Lung (tissue), 12 donors: ENCODE results near the gene ERO1B. TPM values are rescaled to one million over a fixed set of nuclear protein-coding genes. Genes with fewer than 3 reads are reported as not detected.

Experiments
- ATAC-seq: fragments of 200-7000 bp; cut with Tn5 transposase; one replicate; pipeline ENCODE4 v1.9.1; 2020; ENCODE audit warnings: moderate number of reproducible peaks; ENCODE audit not compliant: insufficient read depth, low FRiP score
- DNase-seq, 3 donors: peaks; one replicate each; pipeline ENCODE4 v3.0.0-alpha.2; 2013 to 2017
- H3K27ac ChIP-seq, 2 donors: one replicate each; pipeline ENCODE4 v1.5.1; 2013; ENCODE audit warnings: mild to moderate bottlenecking in 2 of 2, moderate library complexity in 2 of 2, control low read depth in 1 of 2, inconsistent platforms in 1 of 2, low read depth in 1 of 2, low read length in 1 of 2
- H3K27me3 ChIP-seq, 3 donors: one replicate each; pipeline ENCODE4 v1.5.1; 2013; ENCODE audit warnings: low read length in 2 of 3; ENCODE audit not compliant: control insufficient read depth in 3 of 3, insufficient read depth in 3 of 3
- H3K36me3 ChIP-seq, 4 donors: one replicate each; pipeline ENCODE4 v1.5.1; 2013; ENCODE audit warnings: low read length in 4 of 4, mild to moderate bottlenecking in 1 of 4, moderate library complexity in 1 of 4; ENCODE audit not compliant: control insufficient read depth in 4 of 4, insufficient read depth in 4 of 4
- H3K4me1 ChIP-seq, 5 donors: one replicate each; pipeline ENCODE4 v1.5.1; 2013; ENCODE audit warnings: low read length in 5 of 5, mild to moderate bottlenecking in 2 of 5, moderate library complexity in 1 of 5; ENCODE audit not compliant: control insufficient read depth in 5 of 5, insufficient read depth in 5 of 5
- H3K4me3 ChIP-seq: one replicate; pipeline ENCODE4 v1.5.1; 2013; ENCODE audit warnings: mild to moderate bottlenecking, control low read depth, moderate library complexity
- H3K9ac ChIP-seq, 2 donors: one replicate each; pipeline ENCODE4 v1.5.1; 2013; ENCODE audit warnings: low read length in 2 of 2, control low read depth in 1 of 2; ENCODE audit not compliant: insufficient read depth in 1 of 2
- H3K9me3 ChIP-seq, 4 donors: one replicate each; pipeline ENCODE4 v1.5.1; 2013; ENCODE audit warnings: low read length in 3 of 4, mild to moderate bottlenecking in 1 of 4, moderate library complexity in 1 of 4; ENCODE audit not compliant: control insufficient read depth in 4 of 4, insufficient read depth in 3 of 4
- WGBS, 2 donors: extraction: QIAGEN DNeasy Blood & Tissue Kit; methylation state at CpG; one replicate each; pipeline ENCODE4 v1.1.7; 2013; 5-methylcytosine and 5-hydroxymethylcytosine counted together
- polyA plus RNA-seq, 2 donors: library from polyadenylated mRNA; stranded (reverse); fragments of 200-250 nt; gene quantifications; one replicate each; pipeline ENCODE4 v1.2.1, GENCODE V29; 2013
- total RNA-seq, 2 donors: library from RNA; depleted of rRNA in 1 of 2; stranded (reverse); fragments of >200 nt in 1 of 2; gene quantifications; one replicate each; pipeline ENCODE4 v1.2.1, GENCODE V29; 2014 to 2021
- TF ChIP-seq, protein P1 (sequence below): IDR thresholded peaks from 2 replicates; pipeline ENCODE4 v1.5.1; 2012; ENCODE audit warnings: mild to moderate bottlenecking; ENCODE audit errors: control extremely low read depth, extremely low read depth
- donor health status: control.
- donor health status: control.
- donor health status: Bipolar disorder and iron deficiency.
- donor health status: healthy.
- donor health status: DM: yes; HTN: yes; CAD: no.

Gene ERO1B
- total and polyA plus RNA-seq, 4 donors = 2.7 to 15.3 (median 4.6) TPM

GRCh38 chr1:236209713-236210112 lies 72.0 kb downstream of the ERO1B start:
- Histone ChIP-seq H3K27me3 (no peaks in the 10 kb centered on the region), H3K9ac (no peak overlapping the region), H3K27ac (no peak overlapping the region), H3K36me3 (peaks cover 0 to 6% (median 2%) of the 10 kb centered on the region in 4 donors), H3K9me3 (no peaks in the 10 kb centered on the region), H3K4me3 (no peak overlapping the region), H3K4me1 (peaks cover 0 to 9% (median 5%) of the 10 kb centered on the region in 5 donors)
- TF ChIP-seq, protein P1, sequence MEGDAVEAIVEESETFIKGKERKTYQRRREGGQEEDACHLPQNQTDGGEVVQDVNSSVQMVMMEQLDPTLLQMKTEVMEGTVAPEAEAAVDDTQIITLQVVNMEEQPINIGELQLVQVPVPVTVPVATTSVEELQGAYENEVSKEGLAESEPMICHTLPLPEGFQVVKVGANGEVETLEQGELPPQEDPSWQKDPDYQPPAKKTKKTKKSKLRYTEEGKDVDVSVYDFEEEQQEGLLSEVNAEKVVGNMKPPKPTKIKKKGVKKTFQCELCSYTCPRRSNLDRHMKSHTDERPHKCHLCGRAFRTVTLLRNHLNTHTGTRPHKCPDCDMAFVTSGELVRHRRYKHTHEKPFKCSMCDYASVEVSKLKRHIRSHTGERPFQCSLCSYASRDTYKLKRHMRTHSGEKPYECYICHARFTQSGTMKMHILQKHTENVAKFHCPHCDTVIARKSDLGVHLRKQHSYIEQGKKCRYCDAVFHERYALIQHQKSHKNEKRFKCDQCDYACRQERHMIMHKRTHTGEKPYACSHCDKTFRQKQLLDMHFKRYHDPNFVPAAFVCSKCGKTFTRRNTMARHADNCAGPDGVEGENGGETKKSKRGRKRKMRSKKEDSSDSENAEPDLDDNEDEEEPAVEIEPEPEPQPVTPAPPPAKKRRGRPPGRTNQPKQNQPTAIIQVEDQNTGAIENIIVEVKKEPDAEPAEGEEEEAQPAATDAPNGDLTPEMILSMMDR = no peak
- DNase-seq = no peak
- ATAC-seq = no peak

- DNase-seq = no peak
- H3K4me1 ChIP-seq = peaks cover 0 to 9% (median 5%) of the 10 kb centered on the region in 5 donors
- 62 to 67% methylated on average over 2 of the region's 2 CpGs for WGBS, 2 donors
- no peak for ATAC-seq
- H3K27ac ChIP-seq = no peak overlapping the region
- no peak overlapping the region for H3K4me3 ChIP-seq
- no peak overlapping the region for H3K9ac ChIP-seq
- no peaks in the 10 kb centered on the region for H3K9me3 ChIP-seq
- TF ChIP-seq, protein P1 = no peak
- no peaks in the 10 kb centered on the region for H3K27me3 ChIP-seq
- peaks cover 0 to 6% (median 2%) of the 10 kb centered on the region in 4 donors for H3K36me3 ChIP-seq
Observed at GRCh38 chr1:236209185-236209584, 72.6 kb downstream of the ERO1B start.

DNA sequence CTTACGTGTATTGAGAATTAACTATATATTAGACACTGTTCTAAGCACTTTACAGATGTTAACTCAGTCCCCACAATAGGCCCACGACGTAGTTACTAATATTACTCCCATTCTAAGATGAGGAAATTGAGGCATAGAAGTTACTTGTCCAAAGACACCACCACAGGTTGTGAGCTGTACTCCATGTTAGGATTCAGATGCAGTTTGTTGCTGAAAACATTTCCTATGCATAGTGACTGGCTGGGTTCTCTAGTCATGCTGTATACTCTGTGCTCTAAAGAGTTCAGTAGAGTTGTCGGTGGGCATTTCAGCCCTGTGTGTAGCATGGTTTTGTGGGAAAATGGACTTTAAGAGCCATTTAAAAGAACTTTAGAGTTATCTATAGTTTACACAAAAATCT lies 74.2 kb downstream of the ERO1B start:
- WGBS, 2 donors = 98 to 99% methylated on average over 4 of the region's 4 CpGs
- ATAC-seq (no peak), DNase-seq (no peak)
- no peak overlapping the region for H3K27ac ChIP-seq
- H3K4me1 ChIP-seq = peaks cover 0 to 9% (median 5%) of the 10 kb centered on the region in 5 donors
- H3K36me3 ChIP-seq = peaks cover under 1 to 6% (median 2%) of the 10 kb centered on the region in 4 donors
- no peak overlapping the region for H3K9ac ChIP-seq
- TF ChIP-seq, protein P1 = no peak
- no peak overlapping the region for H3K4me3 ChIP-seq
- no peaks in the 10 kb centered on the region for H3K9me3 ChIP-seq
- no peaks in the 10 kb centered on the region for H3K27me3 ChIP-seq

- no peak overlapping the region for H3K4me3 ChIP-seq
- H3K9me3 ChIP-seq = peaks cover 0 to 2% (median under 1%) of the 10 kb centered on the region in 4 donors
- TF ChIP-seq, protein P1 = no peak
- peaks cover 3 to 6% (median 4%) of the 10 kb centered on the region in 4 donors for H3K36me3 ChIP-seq
- no peak for ATAC-seq
- WGBS, 2 donors = 61 to 76% methylated on average over 5 of the region's 5 CpGs
- H3K27me3 ChIP-seq = no peaks in the 10 kb centered on the region
- DNase-seq = peak in 2 of 3 donors; percentile 37 to 58
- H3K9ac ChIP-seq = no peak overlapping the region
- H3K27ac ChIP-seq = no peak overlapping the region
- H3K4me1 ChIP-seq = peaks cover 0 to 9% (median 5%) of the 10 kb centered on the region in 5 donors
Observed at GRCh38 chr1:236207121-236207520, 74.6 kb downstream of the ERO1B start.
